ENCODE measurements around the gene JPH3.

JPH3 gene

GRCh38 chr16:87741700-87742415, 139.6 kb downstream of the JPH3 start:
- no peak for DNase-seq (ENCODE audit: low read depth)

- DNase-seq (ENCODE audit: low read depth) = no peak
Observed at GRCh38 chr16:87742781-87743490, 140.6 kb downstream of the JPH3 start.

GRCh38 chr16:87744750-87745514, 142.6 kb downstream of the JPH3 start:
- DNase-seq (ENCODE audit: low read depth) = no peak

- no peak for DNase-seq (ENCODE audit: low read depth)
Observed at GRCh38 chr16:87746178-87746577, 143.9 kb downstream of the JPH3 start.
